ENCODE results near the gene METRN.

Gene METRN

GRCh38 chr16:714079-714478 is 839 bp upstream of the METRN start:
- TF ChIP-seq RARB (CRISPR knock-in tag; IDR thresholded peaks at IDR 0.05), result no peak
- 0 out of 2 replicates have a peak, but pooled peaks have one; percentile 53 for TF ChIP-seq ZNF70 (CRISPR knock-in tag; IDR thresholded peaks at IDR 0.05)
- TF ChIP-seq ZFP3 (CRISPR knock-in tag; IDR thresholded peaks at IDR 0.05), result 0 out of 2 replicates have a peak, but pooled peaks have one; percentile 13
- ATAC-seq, result no peak

- TF ChIP-seq TCF4 (CRISPR knock-in tag; IDR thresholded peaks at IDR 0.05; ENCODE audit: borderline replicate concordance), result no peak
- peak; percentile 1 for ATAC-seq
Observed at GRCh38 chr16:715477-716199, 720 bp downstream of the METRN start.

DNA sequence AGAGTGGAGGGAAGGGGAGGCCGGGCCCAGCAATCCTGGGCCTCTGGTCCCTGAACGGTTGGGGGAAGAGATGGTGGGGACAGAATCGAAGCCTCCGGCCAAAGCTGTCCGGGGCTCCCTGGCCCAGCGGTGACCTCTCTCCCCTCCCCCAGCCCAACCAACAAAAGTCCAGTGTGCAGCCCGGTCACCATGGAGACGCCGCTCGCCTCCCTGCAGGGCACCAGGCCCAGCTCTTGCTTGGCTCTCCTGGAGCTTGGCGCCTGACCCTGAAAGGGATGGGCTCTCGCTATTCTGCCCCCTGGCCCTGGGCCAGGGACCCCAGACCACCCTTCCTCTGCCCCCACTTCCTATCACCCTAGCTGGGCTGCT is 1.3 kb downstream of the METRN start:
- peak; percentile 3; the same call in 2 of the 3 replicates for ATAC-seq

DNA sequence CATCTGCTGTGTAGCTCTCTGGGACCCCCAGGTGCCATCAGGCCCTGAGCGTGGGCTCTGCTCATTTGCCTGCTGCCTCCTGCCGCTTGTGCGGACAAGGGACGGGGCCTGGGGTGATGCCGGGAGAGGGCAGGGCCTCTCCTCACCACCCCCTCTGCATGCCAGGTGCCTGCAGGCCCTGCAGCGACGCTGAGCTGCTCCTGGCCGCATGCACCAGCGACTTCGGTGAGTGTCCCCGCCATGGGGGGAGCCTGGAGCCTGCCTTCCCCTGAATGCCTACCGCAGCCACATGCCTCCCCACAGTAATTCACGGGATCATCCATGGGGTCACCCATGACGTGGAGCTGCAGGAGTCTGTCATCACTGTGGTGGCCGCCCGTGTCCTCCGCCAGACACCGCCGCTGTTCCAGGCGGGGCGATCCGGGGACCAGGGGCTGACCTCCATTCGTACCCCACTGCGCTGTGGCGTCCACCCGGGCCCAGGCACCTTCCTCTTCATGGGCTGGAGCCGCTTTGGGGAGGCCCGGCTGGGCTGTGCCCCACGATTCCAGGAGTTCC is 1.9 kb downstream of the METRN start:
- ATAC-seq, result no peak
- TF ChIP-seq ZNF70 (CRISPR knock-in tag; IDR thresholded peaks at IDR 0.05) (no peak), ZNF8 (CRISPR knock-in tag; IDR thresholded peaks at IDR 0.05) (no peak)
- TF ChIP-seq, protein P1, sequence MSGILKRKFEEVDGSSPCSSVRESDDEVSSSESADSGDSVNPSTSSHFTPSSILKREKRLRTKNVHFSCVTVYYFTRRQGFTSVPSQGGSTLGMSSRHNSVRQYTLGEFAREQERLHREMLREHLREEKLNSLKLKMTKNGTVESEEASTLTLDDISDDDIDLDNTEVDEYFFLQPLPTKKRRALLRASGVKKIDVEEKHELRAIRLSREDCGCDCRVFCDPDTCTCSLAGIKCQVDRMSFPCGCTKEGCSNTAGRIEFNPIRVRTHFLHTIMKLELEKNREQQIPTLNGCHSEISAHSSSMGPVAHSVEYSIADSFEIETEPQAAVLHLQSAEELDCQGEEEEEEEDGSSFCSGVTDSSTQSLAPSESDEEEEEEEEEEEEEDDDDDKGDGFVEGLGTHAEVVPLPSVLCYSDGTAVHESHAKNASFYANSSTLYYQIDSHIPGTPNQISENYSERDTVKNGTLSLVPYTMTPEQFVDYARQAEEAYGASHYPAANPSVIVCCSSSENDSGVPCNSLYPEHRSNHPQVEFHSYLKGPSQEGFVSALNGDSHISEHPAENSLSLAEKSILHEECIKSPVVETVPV (CRISPR knock-in tag; IDR thresholded peaks at IDR 0.05), result no peak
- TF ChIP-seq, protein P2, sequence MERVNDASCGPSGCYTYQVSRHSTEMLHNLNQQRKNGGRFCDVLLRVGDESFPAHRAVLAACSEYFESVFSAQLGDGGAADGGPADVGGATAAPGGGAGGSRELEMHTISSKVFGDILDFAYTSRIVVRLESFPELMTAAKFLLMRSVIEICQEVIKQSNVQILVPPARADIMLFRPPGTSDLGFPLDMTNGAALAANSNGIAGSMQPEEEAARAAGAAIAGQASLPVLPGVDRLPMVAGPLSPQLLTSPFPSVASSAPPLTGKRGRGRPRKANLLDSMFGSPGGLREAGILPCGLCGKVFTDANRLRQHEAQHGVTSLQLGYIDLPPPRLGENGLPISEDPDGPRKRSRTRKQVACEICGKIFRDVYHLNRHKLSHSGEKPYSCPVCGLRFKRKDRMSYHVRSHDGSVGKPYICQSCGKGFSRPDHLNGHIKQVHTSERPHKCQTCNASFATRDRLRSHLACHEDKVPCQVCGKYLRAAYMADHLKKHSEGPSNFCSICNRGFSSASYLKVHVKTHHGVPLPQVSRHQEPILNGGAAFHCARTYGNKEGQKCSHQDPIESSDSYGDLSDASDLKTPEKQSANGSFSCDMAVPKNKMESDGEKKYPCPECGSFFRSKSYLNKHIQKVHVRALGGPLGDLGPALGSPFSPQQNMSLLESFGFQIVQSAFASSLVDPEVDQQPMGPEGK (CRISPR knock-in tag; IDR thresholded peaks at IDR 0.05; ENCODE audit: borderline replicate concordance), result no peak

More for the DNA sequence above, 1.3 kb downstream of the METRN start:
- no peak for TF ChIP-seq CSDC2 (CRISPR knock-in tag; IDR thresholded peaks at IDR 0.05)
- TF ChIP-seq PPARA (CRISPR knock-in tag; IDR thresholded peaks at IDR 0.05; ENCODE audit: borderline replicate concordance), result no peak
- no peak for TF ChIP-seq ZNF70 (CRISPR knock-in tag; IDR thresholded peaks at IDR 0.05)
- no peak for TF ChIP-seq CREB5 (CRISPR knock-in tag; IDR thresholded peaks at IDR 0.05; ENCODE audit: low read depth)

- TF ChIP-seq TSHZ2 (CRISPR knock-in tag; IDR thresholded peaks at IDR 0.05), result no peak
- TF ChIP-seq ZNF70 (CRISPR knock-in tag; IDR thresholded peaks at IDR 0.05), result no peak
- no peak for TF ChIP-seq SNAI2 (CRISPR knock-in tag; IDR thresholded peaks at IDR 0.05)
- TF ChIP-seq GLIS3 (CRISPR knock-in tag; IDR thresholded peaks at IDR 0.05), result no peak
- ATAC-seq, result no peak
Observed at GRCh38 chr16:717450-718245, 2.7 kb downstream of the METRN start.

- ATAC-seq, result no peak
- TF ChIP-seq ZFP30 (CRISPR knock-in tag; IDR thresholded peaks at IDR 0.05), result no peak
- TF ChIP-seq ZFP3 (CRISPR knock-in tag; IDR thresholded peaks at IDR 0.05), result no peak
- TF ChIP-seq ESRRG (CRISPR knock-in tag; IDR thresholded peaks at IDR 0.05), result no peak
Observed at GRCh38 chr16:718389-718788, 3.5 kb downstream of the METRN start.
